ENCODE results near the gene PLEK. TPM values are rescaled to one million over a fixed set of nuclear protein-coding genes. Genes with fewer than 3 reads are reported as not detected.
A peak's percentile ranks its signal among the peaks of the same experiment; 100 is the strongest.

The PLEK gene
- total and polyA plus RNA-seq, 10 of the 15 experiments (the other 5 are each of a cell fraction or from before 2014, with no cell fraction given): 229 to 804 (median 362) TPM

GRCh38 chr2:68371581-68371980 is 6.5 kb downstream of the PLEK start (continued):
- TF ChIP-seq CREM (IDR thresholded peaks at IDR 0.05; ENCODE audit: low read depth): peak; percentile 34; the same call in 1 of the 2 replicates
- peak; percentile 81 for TF ChIP-seq NFIC (IDR thresholded peaks at IDR 0.05; ENCODE audit: low read depth, low read length)
- TF ChIP-seq MLLT1 (IDR thresholded peaks at IDR 0.05): peak; percentile 33; the same call in 1 of the 2 replicates
- TF ChIP-seq MTA2 (IDR thresholded peaks at IDR 0.05; ENCODE audit: low read depth): peak; percentile 40; the same call in 1 of the 2 replicates
- peak; percentile 93; the same call in 1 of the 2 replicates for TF ChIP-seq BACH1 (IDR thresholded peaks at IDR 0.05; ENCODE audit: borderline replicate concordance)
- no peak for TF ChIP-seq CBX3 (IDR thresholded peaks at IDR 0.05; ENCODE audit: borderline replicate concordance, low read depth)
- TF ChIP-seq IRF4 (IDR thresholded peaks at IDR 0.05; ENCODE audit: low read depth, low read length): peak; percentile 49; the same call in 1 of the 2 replicates
- 0 out of 2 replicates have a peak, but pooled peaks have one; percentile 7 for TF ChIP-seq NBN (IDR thresholded peaks at IDR 0.05)
- no peak for TF ChIP-seq POLR2AphosphoS5 (IDR thresholded peaks at IDR 0.05; ENCODE audit: low read length)
- TF ChIP-seq PML (IDR thresholded peaks at IDR 0.05; ENCODE audit: low read length): no peak
- TF ChIP-seq BHLHE40 (IDR thresholded peaks at IDR 0.05; ENCODE audit: borderline replicate concordance in 1 of 2, low read depth in 2 of 2, low read length in 1 of 2): peak; percentile 39 to 67; a peak in 1 of 4 replicates
- TF ChIP-seq PKNOX1 (IDR thresholded peaks at IDR 0.05): peak; percentile 73; the same call in 1 of the 2 replicates
- TF ChIP-seq CHD4 (IDR thresholded peaks at IDR 0.05): no peak
- peak; percentile 33 for TF ChIP-seq SMAD1 (IDR thresholded peaks at IDR 0.05; ENCODE audit: low read depth, partially characterized antibody)
- TF ChIP-seq TCF7 (IDR thresholded peaks at IDR 0.05; ENCODE audit: borderline replicate concordance): peak; percentile 93
- no peak for TF ChIP-seq BCL11A (IDR thresholded peaks at IDR 0.05; ENCODE audit: low read depth, low read length)
- no peak for TF ChIP-seq E4F1 (IDR thresholded peaks at IDR 0.05; ENCODE audit: borderline replicate concordance, partially characterized antibody)
- TF ChIP-seq FOS (IDR thresholded peaks at IDR 0.05; ENCODE audit: borderline replicate concordance, extremely low read depth, insufficient read length): no peak
- peak; percentile 96 for TF ChIP-seq RUNX3 (IDR thresholded peaks at IDR 0.05; ENCODE audit: low read length)
- TF ChIP-seq USF1 (IDR thresholded peaks at IDR 0.05; ENCODE audit: borderline replicate concordance, extremely low read length, insufficient read depth, low read depth, low read length): no peak
- no peak for TF ChIP-seq STAT3 (IDR thresholded peaks at IDR 0.05; ENCODE audit: low read depth, low read length)
- TF ChIP-seq NFYB (IDR thresholded peaks at IDR 0.05; ENCODE audit: insufficient read depth, low read depth, low read length): no peak
- TF ChIP-seq JUNB (IDR thresholded peaks at IDR 0.05): peak; percentile 88
- TF ChIP-seq SP1 (IDR thresholded peaks at IDR 0.05; ENCODE audit: low read depth, low read length): no peak
- peak; percentile 63; the same call in 1 of the 2 replicates for TF ChIP-seq FOXM1 (IDR thresholded peaks at IDR 0.05; ENCODE audit: low read depth, low read length)
- no peak for TF ChIP-seq IRF5 (IDR thresholded peaks at IDR 0.05; ENCODE audit: borderline replicate concordance)

Measured in GM12878 (cell line).